HepG2 (cell line): ENCODE data around the gene NDUFAF8. TPM values are rescaled to one million over a fixed set of nuclear protein-coding genes. Genes with fewer than 3 reads are reported as not detected.
A peak's percentile ranks its signal among the peaks of the same experiment; 100 is the strongest.

Experiments
- ATAC-seq: fragments of 200-7000 bp; cut with Tn5 transposase; 3 replicates; pipeline ENCODE4 v1.9.1; 2020; ENCODE audit warnings: mild to moderate bottlenecking, moderate library complexity
- BruUV-seq: library from RNA; stranded (reverse); fragments of 400-500 nt; replicated peaks from 2 replicates; lab custom pipeline; 2021; lab: Mats Ljungman, UMichigan
- CTCF ChIA-PET: fragments of 300-600 bp; formaldehyde crosslinking; extraction: SDS; loops from one replicate; lab custom pipeline; 2021; ENCODE audit warnings: low total read pairs, inconsistent platforms, low intra/inter-chr PET ratio; lab: Yijun Ruan, JAX
- POLR2A ChIA-PET: fragments of 350-600 bp; sonication (Branson Sonifier 250); formaldehyde crosslinking; loops from one replicate; lab custom pipeline; 2020; ENCODE audit warnings: antibody characterized with exemption, inconsistent platforms; lab: Yijun Ruan, JAX
- DNase-seq: peaks from one replicate; pipeline ENCODE4 v3.0.0-alpha.2; 2015; ENCODE audit warnings: low spot score
- FAIRE-seq: peaks from 3 replicates; lab custom pipeline; 2011; peaks lifted over from hg19 to GRCh38; lab: Jason Lieb, UNC
- H2AFZ ChIP-seq: one replicate; pipeline ENCODE4 v1.6.1; 2011; ENCODE audit warnings: low read length, inconsistent platforms
- H3K27ac ChIP-seq: fragments of 300-600 bp; 3 replicates; pipeline ENCODE4 v1.8.0; 2011; ENCODE audit warnings: mixed run types, mild to moderate bottlenecking, mixed read lengths, low read length, inconsistent platforms; ENCODE audit not compliant: insufficient read depth; ENCODE audit errors: extremely low read length
- H3K27me3 ChIP-seq, 2 experiments: fragments of 200-600 bp in 1 of 2; 2 replicates in 1 of 2; 3 replicates in 1 of 2; pipeline versions ENCODE4 v1.6.0 to v1.8.0; 2011; ENCODE audit warnings: low read length in 2 of 2, mild to moderate bottlenecking in 2 of 2, moderate library complexity in 2 of 2, inconsistent platforms in 1 of 2; ENCODE audit not compliant: insufficient read depth in 2 of 2, control insufficient read depth in 1 of 2
- H3K36me3 ChIP-seq, 2 experiments: fragments of 200-600 bp in 1 of 2; replicated peaks in 1 of 2; 2 replicates in 1 of 2; 3 replicates in 1 of 2; pipeline versions ENCODE4 v1.5.1 to v1.8.0; 2011; ENCODE audit warnings: low read length in 2 of 2, inconsistent platforms in 1 of 2; ENCODE audit not compliant: insufficient read depth in 2 of 2, control insufficient read depth in 1 of 2
- H3K4me1 ChIP-seq: 2 replicates; pipeline ENCODE4 v1.5.1; 2012; ENCODE audit warnings: low read length, inconsistent platforms; ENCODE audit not compliant: insufficient read depth
- H3K4me2 ChIP-seq: 2 replicates; pipeline ENCODE4 v1.6.0; 2011; ENCODE audit warnings: low read depth, low read length, inconsistent platforms
- H3K4me3 ChIP-seq, 3 experiments: fragments of 200-600 bp in 1 of 3; sonication (generic), shearing (Covaris generic) in 1 of 3; replicated peaks in 1 of 3; 2 replicates each; pipeline ENCODE4 v1.5.1; 2011 to 2016; ENCODE audit warnings: low read length in 3 of 3, inconsistent platforms in 2 of 3, low read depth in 2 of 3, mild to moderate bottlenecking in 2 of 3, control low read depth in 1 of 3, mixed read lengths in 1 of 3; ENCODE audit not compliant: insufficient read depth in 1 of 3
- H3K79me2 ChIP-seq: one replicate; pipeline ENCODE4 v1.6.1; 2011; ENCODE audit warnings: low read length, inconsistent platforms; ENCODE audit not compliant: insufficient read depth
- H3K9ac ChIP-seq: 2 replicates; pipeline ENCODE4 v1.6.0; 2011; ENCODE audit warnings: mild to moderate bottlenecking, low read depth, low read length, inconsistent platforms; ENCODE audit not compliant: insufficient read depth
- H3K9me3 ChIP-seq: 2 replicates; pipeline ENCODE4 v1.5.1; 2012; ENCODE audit warnings: mild to moderate bottlenecking, low read length
- H4K20me1 ChIP-seq: 2 replicates; pipeline ENCODE4 v1.6.0; 2011; ENCODE audit warnings: inconsistent platforms, mild to moderate bottlenecking, low read length, moderate library complexity; ENCODE audit not compliant: insufficient read depth
- BORCS8-MEF2B ChIP-seq: sonication (generic); formaldehyde crosslinking; IDR thresholded peaks from 2 replicates; pipeline ENCODE4 v1.8.0; 2022; ENCODE audit warnings: mild to moderate bottlenecking, missing genetic modification reagents
- CCAR2 ChIP-seq: fragments of 200-400 bp; formaldehyde crosslinking; optimal IDR thresholded peaks from 2 replicates; pipeline ENCODE3; 2018; ENCODE audit warnings: low read depth, mild to moderate bottlenecking, low read length, moderate library complexity
- FOXC1 ChIP-seq: sonication (generic); formaldehyde crosslinking; IDR thresholded peaks from 2 replicates; pipeline ENCODE4 v1.8.0; 2022; ENCODE audit warnings: mild to moderate bottlenecking, missing genetic modification reagents, borderline replicate concordance
- HNF4A ChIP-seq: sonication (generic); formaldehyde crosslinking; IDR thresholded peaks from 2 replicates; pipeline ENCODE4 v1.4.0; 2020; ENCODE audit warnings: missing genetic modification reagents
- HOXA5 ChIP-seq: sonication (generic); formaldehyde crosslinking; IDR thresholded peaks from 2 replicates; pipeline ENCODE4 v1.4.0; 2020; ENCODE audit warnings: missing genetic modification reagents
- IKZF4 ChIP-seq: sonication (generic); formaldehyde crosslinking; IDR thresholded peaks from 2 replicates; pipeline ENCODE4 v1.5.1; 2020; ENCODE audit warnings: borderline replicate concordance, mild to moderate bottlenecking, low read depth, missing genetic modification reagents; ENCODE audit errors: not compliant biosample characterization
- LCORL ChIP-seq, 2 experiments: fragments of 450-650 bp in 1 of 2; sonication (generic) in 1 of 2; formaldehyde crosslinking in 1 of 2; IDR thresholded peaks; 2 replicates each; pipeline versions ENCODE4 v1.5.0 to v1.6.1; 2017 to 2020; ENCODE audit warnings: antibody characterized with exemption in 1 of 2, missing genetic modification reagents in 1 of 2
- NFRKB ChIP-seq: fragments of 450-650 bp; IDR thresholded peaks from 2 replicates; pipeline ENCODE4 v1.6.1; 2017
- NR2F6 ChIP-seq, 2 experiments: IDR thresholded peaks; 2 replicates each; pipeline ENCODE4 v1.6.1; 2016; ENCODE audit warnings: antibody characterized with exemption in 1 of 2, mild to moderate bottlenecking in 1 of 2
- SAP130 ChIP-seq: IDR thresholded peaks from 2 replicates; pipeline ENCODE4 v1.6.1; 2016; ENCODE audit warnings: low read depth
- SETDB1 ChIP-seq: sonication (generic); formaldehyde crosslinking; IDR thresholded peaks from 2 replicates; pipeline ENCODE4 v1.5.1; 2020; ENCODE audit warnings: missing genetic modification reagents, mild to moderate bottlenecking, borderline replicate concordance
- ZFX ChIP-seq: sonication (generic); formaldehyde crosslinking; IDR thresholded peaks from 2 replicates; pipeline ENCODE4 v1.4.0; 2020; ENCODE audit warnings: mild to moderate bottlenecking, low read depth, missing genetic modification reagents, moderate library complexity
- ZNF12 ChIP-seq: sonication (generic); formaldehyde crosslinking; IDR thresholded peaks from 2 replicates; pipeline ENCODE4 v1.5.0; 2020; ENCODE audit warnings: missing genetic modification reagents
- ZNF331 ChIP-seq: sonication (generic); formaldehyde crosslinking; IDR thresholded peaks from 2 replicates; pipeline ENCODE4 v1.4.0; 2020; ENCODE audit warnings: missing genetic modification reagents
- ZNF687 ChIP-seq: sonication (generic); formaldehyde crosslinking; IDR thresholded peaks from 2 replicates; pipeline ENCODE4 v1.5.1; 2020; ENCODE audit warnings: mild to moderate bottlenecking, missing genetic modification reagents, moderate library complexity
- WGBS: methylation state at CpG from one replicate; pipeline ENCODE4 v1.1.6; 2017; ENCODE audit warnings: low lambda C conversion rate; 5-methylcytosine and 5-hydroxymethylcytosine counted together
- in situ Hi-C: cut with HindIII; loops from 2 replicates; pipeline ENCODE4 v1.10.0; 2017; ENCODE audit warnings: low pct_unique_long_range_greater_than_20kb; ENCODE audit not compliant: extremely low pct_ligation_motif_present
- intact Hi-C: fragments of 100-400 bp; cut with micrococcal nuclease; formaldehyde crosslinking; loops from one replicate; pipeline ENCODE4 v1.10.0; 2022; ENCODE audit not compliant: unreplicated experiment
- polyA plus RNA-seq, 8 experiments: library from polyadenylated mRNA; depleted of rRNA in 3 of 8; stranded (reverse) in 7 of 8; unstranded in 1 of 8; fragments of >200 nt; fragmentation: Illumina TruSeq in 4 of 8; extraction: Trizol in 4 of 8; gene quantifications; 2 replicates each; pipeline versions ENCODE4 v1.2.1 to v1.2.3, GENCODE V29; 2011 to 2016; ENCODE audit warnings: low read depth in 4 of 8, missing spikeins in 1 of 8, mixed read lengths in 1 of 8; ENCODE audit not compliant: insufficient read depth in 1 of 8
- total RNA-seq, 5 experiments: library from RNA; depleted of rRNA; stranded (reverse); fragments of >200 nt; fragmentation: Illumina TruSeq; extraction: Trizol; gene quantifications; 2 replicates each; pipeline ENCODE4 v1.2.3, GENCODE V29; 2016; ENCODE audit warnings: low read depth in 1 of 5
- TF ChIP-seq, protein P1 (sequence below): sonication (generic); formaldehyde crosslinking; conservative IDR thresholded peaks from 2 replicates; pipeline ENCODE4 v1.4.0; 2020; ENCODE audit warnings: mild to moderate bottlenecking, missing genetic modification reagents, moderate library complexity

NDUFAF8 gene
- total and polyA plus RNA-seq, 2 of the 13 experiments (the other 11 are each of a cell fraction or from before 2014, with no cell fraction given): 75.6 to 233 TPM

DNA sequence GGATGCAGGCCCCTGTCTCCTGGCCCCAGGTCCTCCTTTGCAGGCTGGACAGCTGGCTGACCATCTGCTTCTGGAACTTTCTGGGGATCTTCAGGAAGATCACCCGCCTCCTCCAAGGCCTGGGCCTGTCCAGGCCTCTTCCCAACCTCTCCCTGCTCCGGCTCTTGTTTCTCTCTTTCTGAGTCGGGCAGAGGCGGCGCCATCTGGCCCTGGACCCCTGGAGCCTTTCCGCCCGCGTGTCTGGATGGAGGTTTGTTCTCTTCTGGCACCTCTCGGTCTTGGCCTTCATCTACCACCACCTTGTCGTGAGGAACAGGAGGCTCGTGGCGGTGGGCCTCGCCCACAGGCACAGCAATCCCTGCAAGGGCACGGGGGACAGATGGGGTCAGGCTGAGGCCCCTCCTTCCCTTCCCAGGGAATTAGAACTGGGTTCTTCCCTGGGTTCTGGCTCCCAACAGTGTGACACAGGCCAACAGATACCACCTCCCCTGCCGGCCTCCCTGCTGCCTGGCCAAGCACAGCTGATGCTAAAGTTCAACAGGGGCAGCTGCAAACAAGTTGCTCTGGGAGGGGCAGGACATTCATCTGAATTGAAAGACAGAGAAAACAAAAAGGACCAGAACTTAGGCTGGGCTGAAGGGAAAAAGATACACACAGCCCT is 13.3 kb downstream of the NDUFAF8 start:
- no peaks in the 10 kb centered on the region for H3K79me2 ChIP-seq
- CTCF ChIA-PET: interaction anchor here (1.6 to 2.1 kb wide), 3 partner anchors 232 to 349 kb away, joined by 8 to 17 read pairs (median 12); no protein-coding TSS in a partner anchor
- peak overlapping the region; percentile 14; the same call in 1 of the 2 replicates for H3K9ac ChIP-seq
- peak overlapping the region in 1 of 3 experiments; percentile 9; a peak in 1 of 6 replicates for H3K4me3 ChIP-seq
- in situ Hi-C loops (no loop called here), intact Hi-C loops (loop anchor here (2.0 kb wide), 1 partner anchor 270 kb away; no protein-coding TSS in a partner anchor)
- H2AFZ ChIP-seq: no peak overlapping the region
- peak overlapping the region; percentile 46 for H3K27ac ChIP-seq
- peak; percentile 75 for ATAC-seq
- POLR2A ChIA-PET: interaction anchor here (1.0 kb wide), 1 partner anchor 261 kb away, joined by 3 read pairs; no protein-coding TSS in a partner anchor
- peak; percentile 68 for DNase-seq
- H3K36me3 ChIP-seq: peaks cover 16 to 22% of the 10 kb centered on the region in 2 experiments
- WGBS: 80% methylated on average over 15 of the region's 15 CpGs
- peaks cover 26% of the 10 kb centered on the region for H3K4me1 ChIP-seq
- no peaks in the 10 kb centered on the region for H3K9me3 ChIP-seq
- H3K27me3 ChIP-seq: no peaks in the 10 kb centered on the region
- H3K4me2 ChIP-seq: peak overlapping the region; percentile 41
- BruUV-seq: TSS peak; percentile 33
- H4K20me1 ChIP-seq: peaks cover 4% of the 10 kb centered on the region; the same call in 1 of the 2 replicates
- FAIRE-seq: peak; percentile 90
- TF ChIP-seq ZNF12 (CRISPR knock-in tag): no peak
- TF ChIP-seq LCORL (IDR thresholded peaks at IDR 0.05): no peak
- peak; percentile 74; the same call in 1 of the 2 replicates for TF ChIP-seq LCORL (CRISPR knock-in tag; IDR thresholded peaks at IDR 0.05)
- peak; percentile 29; the same call in 1 of the 2 replicates for TF ChIP-seq BORCS8-MEF2B (CRISPR knock-in tag)
- no peak for TF ChIP-seq NR2F6 (IDR thresholded peaks at IDR 0.05)
- TF ChIP-seq NR2F6 (CRISPR knock-in tag; IDR thresholded peaks at IDR 0.05): peak; percentile 16; the same call in 1 of the 2 replicates
- TF ChIP-seq CCAR2: no peak
- 0 out of 2 replicates have a peak, but pooled peaks have one; percentile 16 for TF ChIP-seq ZNF331 (CRISPR knock-in tag)
- peak; percentile 73 for TF ChIP-seq HNF4A (CRISPR knock-in tag)
- TF ChIP-seq, protein P1, sequence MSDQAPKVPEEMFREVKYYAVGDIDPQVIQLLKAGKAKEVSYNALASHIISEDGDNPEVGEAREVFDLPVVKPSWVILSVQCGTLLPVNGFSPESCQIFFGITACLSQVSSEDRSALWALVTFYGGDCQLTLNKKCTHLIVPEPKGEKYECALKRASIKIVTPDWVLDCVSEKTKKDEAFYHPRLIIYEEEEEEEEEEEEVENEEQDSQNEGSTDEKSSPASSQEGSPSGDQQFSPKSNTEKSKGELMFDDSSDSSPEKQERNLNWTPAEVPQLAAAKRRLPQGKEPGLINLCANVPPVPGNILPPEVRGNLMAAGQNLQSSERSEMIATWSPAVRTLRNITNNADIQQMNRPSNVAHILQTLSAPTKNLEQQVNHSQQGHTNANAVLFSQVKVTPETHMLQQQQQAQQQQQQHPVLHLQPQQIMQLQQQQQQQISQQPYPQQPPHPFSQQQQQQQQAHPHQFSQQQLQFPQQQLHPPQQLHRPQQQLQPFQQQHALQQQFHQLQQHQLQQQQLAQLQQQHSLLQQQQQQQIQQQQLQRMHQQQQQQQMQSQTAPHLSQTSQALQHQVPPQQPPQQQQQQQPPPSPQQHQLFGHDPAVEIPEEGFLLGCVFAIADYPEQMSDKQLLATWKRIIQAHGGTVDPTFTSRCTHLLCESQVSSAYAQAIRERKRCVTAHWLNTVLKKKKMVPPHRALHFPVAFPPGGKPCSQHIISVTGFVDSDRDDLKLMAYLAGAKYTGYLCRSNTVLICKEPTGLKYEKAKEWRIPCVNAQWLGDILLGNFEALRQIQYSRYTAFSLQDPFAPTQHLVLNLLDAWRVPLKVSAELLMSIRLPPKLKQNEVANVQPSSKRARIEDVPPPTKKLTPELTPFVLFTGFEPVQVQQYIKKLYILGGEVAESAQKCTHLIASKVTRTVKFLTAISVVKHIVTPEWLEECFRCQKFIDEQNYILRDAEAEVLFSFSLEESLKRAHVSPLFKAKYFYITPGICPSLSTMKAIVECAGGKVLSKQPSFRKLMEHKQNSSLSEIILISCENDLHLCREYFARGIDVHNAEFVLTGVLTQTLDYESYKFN: peak; percentile 70
- 0 out of 2 replicates have a peak, but pooled peaks have one; percentile 32 for TF ChIP-seq FOXC1 (CRISPR knock-in tag)
- TF ChIP-seq IKZF4: no peak
- TF ChIP-seq NFRKB: no peak
- TF ChIP-seq HOXA5 (CRISPR knock-in tag): no peak
- peak; percentile 63 for TF ChIP-seq ZNF687 (CRISPR knock-in tag)
- peak; percentile 54; the same call in 1 of the 2 replicates for TF ChIP-seq SAP130 (CRISPR knock-in tag)
- 0 out of 2 replicates have a peak, but pooled peaks have one; percentile 25 for TF ChIP-seq ZFX
- no peak for TF ChIP-seq SETDB1
